PC-3 (cell line): ENCODE data around the gene ICAM2.

Experiments
- CTCF ChIP-seq: fragments of 300-600 bp; sonication (generic); conservative IDR thresholded peaks from 2 replicates; pipeline ENCODE4 v1.5.1; 2017; ENCODE audit warnings: antibody characterized with exemption, low read depth, mild to moderate bottlenecking, low read length
- EZH2 ChIP-seq: fragments of 300-600 bp; sonication (generic); IDR thresholded peaks from one replicate; pipeline ENCODE4 v1.6.1; 2017; ENCODE audit warnings: antibody characterized with exemption, mild to moderate bottlenecking, low read length; ENCODE audit not compliant: unreplicated experiment
- EZH2phosphoT487 ChIP-seq: fragments of 300-600 bp; sonication (generic); IDR thresholded peaks from 2 replicates; pipeline ENCODE4 v1.6.1; 2018; ENCODE audit warnings: mild to moderate bottlenecking, antibody characterized with exemption, low read length, borderline replicate concordance

- TF ChIP-seq CTCF (no peak), EZH2 (no peak), EZH2phosphoT487 (no peak)
These were observed 10.6 kb downstream of the ICAM2 start for GRCh38 chr17:64009571-64010402.
